ENCODE measurements around the gene MT3. TPM values are rescaled to one million over a fixed set of nuclear protein-coding genes. Genes with fewer than 3 reads are reported as not detected.

The MT3 gene
- total and polyA plus RNA-seq, 9 of the 15 experiments (the other 6 are each of a cell fraction or from before 2014, with no cell fraction given): not detected

DNA sequence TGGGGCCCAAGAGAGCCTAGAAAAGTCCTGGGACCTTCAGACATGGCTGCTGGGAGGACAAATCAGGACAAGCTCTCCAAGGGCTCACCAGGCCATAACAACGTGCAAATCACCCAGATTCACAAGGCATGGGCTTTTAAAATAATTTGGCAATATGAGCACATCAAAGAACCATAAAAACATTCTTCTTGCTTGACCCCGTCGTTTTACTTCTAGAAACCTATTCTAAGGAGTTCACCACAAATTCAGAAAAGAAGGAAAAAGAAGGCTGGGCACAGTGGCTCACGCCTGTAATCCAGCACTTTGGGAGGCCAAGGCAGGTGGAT lies 12.1 kb upstream of the MT3 start:
- intact Hi-C loops (cut with micrococcal nuclease) (loop anchor here (1.0 to 10.0 kb wide), 4 partner anchors 63 to 292 kb away; no protein-coding TSS in a partner anchor), in situ Hi-C loops (cut with MboI) (loop anchor here (5.0 kb wide), 1 partner anchor 125 kb away; no protein-coding TSS in a partner anchor)
- CTCF ChIA-PET (ENCODE audit: low intra/inter-chr PET ratio): interaction anchor here (0.7 to 2.1 kb wide), 5 partner anchors 26 to 894 kb away, joined by 3 to 26 read pairs (median 3); no protein-coding TSS in a partner anchor
- no peak for TF ChIP-seq BCOR (IDR thresholded peaks at IDR 0.05)
- no peak for TF ChIP-seq ILK (tag; IDR thresholded peaks at IDR 0.05; ENCODE audit: borderline replicate concordance, low read depth)
- TF ChIP-seq, protein P1, sequence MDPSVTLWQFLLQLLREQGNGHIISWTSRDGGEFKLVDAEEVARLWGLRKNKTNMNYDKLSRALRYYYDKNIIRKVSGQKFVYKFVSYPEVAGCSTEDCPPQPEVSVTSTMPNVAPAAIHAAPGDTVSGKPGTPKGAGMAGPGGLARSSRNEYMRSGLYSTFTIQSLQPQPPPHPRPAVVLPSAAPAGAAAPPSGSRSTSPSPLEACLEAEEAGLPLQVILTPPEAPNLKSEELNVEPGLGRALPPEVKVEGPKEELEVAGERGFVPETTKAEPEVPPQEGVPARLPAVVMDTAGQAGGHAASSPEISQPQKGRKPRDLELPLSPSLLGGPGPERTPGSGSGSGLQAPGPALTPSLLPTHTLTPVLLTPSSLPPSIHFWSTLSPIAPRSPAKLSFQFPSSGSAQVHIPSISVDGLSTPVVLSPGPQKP (CRISPR knock-in tag; IDR thresholded peaks at IDR 0.05): no peak
- no peak for TF ChIP-seq ATF2 (CRISPR knock-in tag; IDR thresholded peaks at IDR 0.05)
- TF ChIP-seq RUNX1 (IDR thresholded peaks at IDR 0.05; ENCODE audit: low read depth): no peak
- no peak for TF ChIP-seq MYC (IDR thresholded peaks at IDR 0.05; ENCODE audit: low read depth, low read length)
- TF ChIP-seq MYC (CRISPR knock-in tag; IDR thresholded peaks at IDR 0.05; ENCODE audit: borderline replicate concordance, low read depth): no peak
- Histone ChIP-seq H2AFZ (ENCODE audit: low read depth, low read length) (no peak overlapping the region), H4K20me1 (replicated peaks; ENCODE audit: control insufficient read depth, insufficient read depth, low read length) (no peaks in the 10 kb centered on the region), H3K9me3 (replicated peaks; ENCODE audit: control insufficient read depth, insufficient read depth, low read depth, low read length) (0 out of 2 replicates have a peak, but pooled peaks cover 2% of the 10 kb centered on the region), H3K27me3 (ENCODE audit: control insufficient read depth in 2 of 2, insufficient read depth in 2 of 2, low read length in 2 of 2) (peaks cover 2 to 10% of the 10 kb centered on the region in 2 experiments; a peak in 4 of 5 replicates), H3K4me1 (replicated peaks in 1 of 2; ENCODE audit: control insufficient read depth in 2 of 2, insufficient read depth in 2 of 2, low read length in 2 of 2) (no peaks in the 10 kb centered on the region), H3K4me3 (no peak overlapping the region), H3K27ac (ENCODE audit: extremely low read depth, low read depth, low read length) (no peak overlapping the region), H3K9ac (ENCODE audit: insufficient read depth in 1 of 2, low read depth in 2 of 2, low read length in 2 of 2) (no peak overlapping the region), H3K36me3 (ENCODE audit: control insufficient read depth, insufficient read depth, low read length) (no peaks in the 10 kb centered on the region), H3K79me2 (ENCODE audit: control insufficient read depth, insufficient read depth, low read length) (no peaks in the 10 kb centered on the region), H3K4me2 (ENCODE audit: insufficient read depth, low read length) (no peak overlapping the region), H3K9me1 (ENCODE audit: control insufficient read depth, insufficient read depth, low read length) (no peaks in the 10 kb centered on the region)
- BruUV-seq (replicated peaks): no TSS peak
- no peak for DNase-seq (ENCODE audit: extremely low read depth in 1 of 4, low spot score in 3 of 4)
- no peak for ATAC-seq
- POLR2A ChIA-PET: no interaction called here
- FAIRE-seq: no peak
- 7% methylated on average over 4 of the region's 4 CpGs for WGBS (ENCODE audit: insufficient coverage, low coverage, missing lambda C conversion rate)
